ENCODE results near the gene COG5. TPM values are rescaled to one million over a fixed set of nuclear protein-coding genes. Genes with fewer than 3 reads are reported as not detected.

The COG5 gene
- total RNA-seq, 1 experiment from 2014 or later: 20.2 TPM

GRCh38 chr7:107332488-107333269 lies 231.0 kb downstream of the COG5 start:
- no peak overlapping the region for H3K27ac ChIP-seq (ENCODE audit: insufficient read length, low read depth, low read length)
- Mint-ChIP-seq H3K27me3 (ENCODE audit: low read depth) (no peaks in the 10 kb centered on the region), H3K9me3 (peaks cover 0 to 3% of the 10 kb centered on the region in 2 experiments; a peak in 2 of 5 replicates), H3K4me1 (no peaks in the 10 kb centered on the region), H3K27ac (peak overlapping the region in 2 of 3 experiments; percentile 8 to 17; a peak in 2 of 7 replicates), H3K36me3 (ENCODE audit: insufficient read depth in 1 of 3, low read depth in 3 of 3) (peaks cover 0 to 3% (median 0%) of the 10 kb centered on the region in 3 experiments; a peak in 1 of 7 replicates), H3K4me3 (no peak overlapping the region)
- H4K20me1 ChIP-seq (ENCODE audit: control insufficient read depth, insufficient read depth, insufficient read length): no peaks in the 10 kb centered on the region
- H3K27me3 ChIP-seq (ENCODE audit: insufficient read depth, low read length): no peaks in the 10 kb centered on the region
- no peaks in the 10 kb centered on the region for H3K9me3 ChIP-seq (ENCODE audit: control insufficient read depth, low read depth, low read length)
- H2BK12ac ChIP-seq (ENCODE audit: insufficient read length, low read depth, low read length): no peak overlapping the region
- no peak overlapping the region for H2BK15ac ChIP-seq (ENCODE audit: low read depth, low read length)
- H4K8ac ChIP-seq (replicated peaks; ENCODE audit: insufficient read length, low read depth, low read length): no peak overlapping the region
- no peaks in the 10 kb centered on the region for H3K79me1 ChIP-seq (ENCODE audit: insufficient read depth, low read depth, low read length, poor library complexity, severe bottlenecking)
- TF ChIP-seq CTCF (conservative IDR thresholded peaks at IDR 0.05): no peak
- H2BK20ac ChIP-seq (ENCODE audit: low read depth, low read length, poor library complexity, severe bottlenecking): no peak overlapping the region
- H3K23ac ChIP-seq (ENCODE audit: insufficient read length, low read depth, low read length): no peak overlapping the region
- no CpG with 5 or more reads among the region's 4 CpGs for WGBS (ENCODE audit: extremely low coverage, insufficient read length, low lambda C conversion rate)
- no peak overlapping the region for H2BK5ac ChIP-seq (ENCODE audit: insufficient read length, low read length)
- H3K18ac ChIP-seq (ENCODE audit: insufficient read length, low read depth, low read length): no peak overlapping the region
- no peak overlapping the region for H4K91ac ChIP-seq (ENCODE audit: insufficient read length, low read depth, low read length)
- no peak overlapping the region for H4K5ac ChIP-seq (ENCODE audit: insufficient read length, low read depth, low read length)
- H2BK120ac ChIP-seq (ENCODE audit: low read depth, low read length, poor library complexity, severe bottlenecking): no peak overlapping the region
- no peak overlapping the region for H2AFZ ChIP-seq (ENCODE audit: low read length)
- H3T11ph ChIP-seq (ENCODE audit: low read length): no peak overlapping the region
- H3K4ac ChIP-seq (ENCODE audit: low read depth, low read length): no peak overlapping the region
- no peaks in the 10 kb centered on the region for H3K79me2 ChIP-seq (ENCODE audit: insufficient read depth, low read length)
- no peaks in the 10 kb centered on the region for H3K4me1 ChIP-seq (ENCODE audit: insufficient read depth, low read length)
- H3K14ac ChIP-seq (ENCODE audit: insufficient read depth, low read length): no peak overlapping the region
- DNase-seq: no peak
- no peak overlapping the region for H3K9ac ChIP-seq (ENCODE audit: extremely low read depth, insufficient read length, low read length)
- H3K4me2 ChIP-seq (ENCODE audit: insufficient read depth, insufficient read length, low read length): no peak overlapping the region
- no peak overlapping the region for H3K56ac ChIP-seq (ENCODE audit: insufficient read length, low read depth, low read length)
- H2AK5ac ChIP-seq (ENCODE audit: insufficient read length, low read length): no peak overlapping the region
- no peaks in the 10 kb centered on the region for H3K23me2 ChIP-seq (ENCODE audit: insufficient read length, low read depth, low read length, poor library complexity, severe bottlenecking)

Data from H9 (cell line).